GM19452 (cell line): ENCODE results near the gene ARHGAP26.
"Not testable (repeated sequence)": the region's sequence is repeated elsewhere in the genome, so short reads cannot be mapped to it uniquely, and the experiment has no call there.

Source experiments
- ATAC-seq: cut with Tn5 transposase; IDR thresholded peaks from one replicate; pipeline ENCODE4 v1.9.1; 2021; ENCODE audit not compliant: unreplicated experiment

The ARHGAP26 gene

GRCh38 chr5:142954455-142954854 lies 184.3 kb downstream of the ARHGAP26 start:
- ATAC-seq: no peak

GRCh38 chr5:142955628-142956027 lies 185.5 kb downstream of the ARHGAP26 start:
- ATAC-seq: no peak

GRCh38 chr5:142957528-142957927 lies 187.4 kb downstream of the ARHGAP26 start:
- ATAC-seq: no peak

- peak; percentile 19 for ATAC-seq
These were observed 188.9 kb downstream of the ARHGAP26 start for GRCh38 chr5:142958944-142959682.

- peak; percentile 54 for ATAC-seq
These were observed 189.8 kb downstream of the ARHGAP26 start for GRCh38 chr5:142959683-142960657.

- ATAC-seq: no peak
These were observed 191.4 kb downstream of the ARHGAP26 start for GRCh38 chr5:142961440-142962173.

- no peak for ATAC-seq
These were observed 192.0 kb downstream of the ARHGAP26 start for GRCh38 chr5:142962174-142962533.

- not testable (repeated sequence) for ATAC-seq
These were observed 195.3 kb downstream of the ARHGAP26 start for GRCh38 chr5:142965258-142966120.

- no peak for ATAC-seq
These were observed 195.9 kb downstream of the ARHGAP26 start for GRCh38 chr5:142966121-142966420.

- no peak for ATAC-seq
These were observed 199.0 kb downstream of the ARHGAP26 start for GRCh38 chr5:142969186-142969585.

- ATAC-seq: no peak
These were observed 199.7 kb downstream of the ARHGAP26 start for GRCh38 chr5:142969624-142970439.

- no peak for ATAC-seq
These were observed 200.4 kb downstream of the ARHGAP26 start for GRCh38 chr5:142970440-142971030.

GRCh38 chr5:142971303-142972013 lies 201.3 kb downstream of the ARHGAP26 start:
- no peak for ATAC-seq

GRCh38 chr5:142972064-142972570 lies 201.9 kb downstream of the ARHGAP26 start:
- ATAC-seq: no peak

GRCh38 chr5:142973932-142974331 lies 203.8 kb downstream of the ARHGAP26 start:
- ATAC-seq: no peak

- no peak for ATAC-seq
These were observed 204.2 kb downstream of the ARHGAP26 start for GRCh38 chr5:142974409-142974808.

GRCh38 chr5:142976861-142977260 lies 206.7 kb downstream of the ARHGAP26 start:
- no peak for ATAC-seq

- peak; percentile 92 for ATAC-seq
These were observed 207.3 kb downstream of the ARHGAP26 start for GRCh38 chr5:142977363-142978051.
